ENCODE data around the gene MATCAP1. TPM values are rescaled to one million over a fixed set of nuclear protein-coding genes. Genes with fewer than 3 reads are reported as not detected.

Gene MATCAP1
- total and polyA plus RNA-seq, 7 experiments from 2014 or later: 0.48 to 88.1 (median 4.9) TPM

DNA sequence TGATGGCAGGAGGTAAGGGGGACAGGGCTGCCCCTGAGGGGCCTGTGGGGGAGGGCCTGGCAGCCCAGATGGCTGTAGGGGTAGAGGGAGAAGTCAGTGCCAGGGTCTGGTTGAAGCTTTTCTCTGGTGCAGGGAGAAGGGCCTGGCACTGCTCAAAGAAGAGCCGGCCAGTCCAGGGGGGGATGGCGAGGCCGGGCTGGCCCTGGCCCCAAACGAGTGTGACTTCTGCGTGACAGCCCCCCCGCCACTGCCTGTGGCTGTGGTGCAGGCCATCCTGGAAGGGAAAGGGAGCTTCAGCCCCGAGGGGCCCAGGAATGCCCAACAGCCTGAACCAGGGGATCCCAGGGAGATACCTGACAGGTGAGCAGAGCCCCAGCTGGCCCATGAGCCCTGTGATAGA, 16.2 kb downstream of the MATCAP1 start:
- Mint-ChIP-seq H3K36me3 (peaks cover 0 to 29% (median 0%) of the 10 kb centered on the region in 5 donors), H3K4me1 (peaks cover 0 to 68% (median 25%) of the 10 kb centered on the region in 7 donors), H3K4me3 (peak overlapping the region in 1 of 10 donors; percentile 21), H3K27ac (peak overlapping the region in 1 of 9 donors; percentile 13), H3K9me3 (no peaks in the 10 kb centered on the region), H3K27me3 (peaks cover 23 to 56% (median 54%) of the 10 kb centered on the region in 5 donors)
- no peak for DNase-seq
- H3K9me3 ChIP-seq (ENCODE audit: control insufficient read depth in 2 of 3, low read length in 3 of 3): no peaks in the 10 kb centered on the region
- H3K4me3 ChIP-seq (ENCODE audit: low read length): no peak overlapping the region
- CTCF ChIA-PET: no interaction called here
- peaks cover 15 to 41% of the 10 kb centered on the region in 2 donors for H3K4me1 ChIP-seq (ENCODE audit: control insufficient read depth in 2 of 2, insufficient read depth in 2 of 2, low read length in 2 of 2)
- peaks cover 15 to 45% of the 10 kb centered on the region in 2 donors for H3K27me3 ChIP-seq (ENCODE audit: control insufficient read depth in 2 of 2, insufficient read depth in 2 of 2, low read length in 2 of 2)
- no peak for ATAC-seq
- H3K27ac ChIP-seq (ENCODE audit: low read depth, low read length): no peak overlapping the region
- POLR2A ChIA-PET: interaction anchor here (0.9 to 1.0 kb wide), 2 partner anchors 10 to 137 kb away, joined by 3 read pairs; no protein-coding TSS in a partner anchor
- intact Hi-C loops (cut with micrococcal nuclease): no loop called here
- no peaks in the 10 kb centered on the region for H3K36me3 ChIP-seq (ENCODE audit: control insufficient read depth in 2 of 3, insufficient read depth in 3 of 3, low read length in 3 of 3)

DNA sequence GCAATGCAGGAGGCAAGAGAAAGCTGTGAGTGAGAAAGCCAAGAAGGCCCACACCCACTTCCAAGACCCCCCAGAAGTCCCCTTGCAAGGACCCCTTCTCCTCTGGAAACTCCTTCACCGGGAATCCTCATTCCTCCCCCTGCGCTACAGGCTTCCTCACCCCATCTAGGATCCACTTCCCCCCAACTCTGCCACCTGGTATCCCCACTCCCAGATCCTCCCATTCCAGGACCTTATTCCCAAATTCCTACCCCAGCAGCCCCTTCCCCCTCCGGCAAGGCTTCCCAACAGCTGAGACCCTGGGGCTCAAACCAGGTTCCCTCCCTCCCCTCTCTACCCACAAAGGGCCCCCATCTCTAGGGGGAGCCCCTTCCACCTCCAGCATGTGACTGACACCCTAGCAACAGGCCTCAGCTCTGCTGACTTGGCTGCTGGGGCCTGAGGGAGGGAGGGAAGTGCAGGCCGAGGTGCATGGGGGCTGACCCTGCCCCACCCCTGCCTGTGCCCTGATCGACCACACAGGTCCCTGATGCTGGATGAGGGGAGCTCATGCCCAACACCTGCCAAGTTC, 17.1 kb downstream of the MATCAP1 start:
- H3K4me3 Mint-ChIP-seq: peak overlapping the region in 1 of 10 donors; percentile 64
- POLR2A ChIA-PET: interaction anchor here (0.6 kb wide), 1 partner anchor 64 kb away, joined by 6 read pairs; no protein-coding TSS in a partner anchor

DNA sequence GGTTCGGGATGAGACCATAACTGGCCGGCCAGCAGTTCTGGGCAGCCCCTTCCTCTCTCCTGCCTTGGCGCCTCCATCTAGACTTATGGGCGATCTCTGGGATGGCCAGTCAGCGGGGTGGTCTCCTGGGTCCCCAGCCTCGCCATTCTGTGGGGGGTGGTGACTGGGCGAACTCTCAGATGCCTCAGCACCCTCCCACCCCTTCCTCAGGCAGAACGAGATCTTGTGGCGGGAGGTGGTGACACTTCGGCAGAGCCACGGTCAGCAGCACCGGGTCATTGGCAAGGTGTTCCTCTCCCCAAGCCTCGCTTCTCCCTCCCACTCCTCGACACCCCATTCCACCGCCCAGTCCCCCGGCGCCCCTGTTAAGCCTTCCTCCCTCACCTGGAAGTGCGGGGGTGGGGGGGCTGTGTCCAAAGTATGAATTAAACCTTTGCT, 17.6 kb downstream of the MATCAP1 start:
- Mint-ChIP-seq H3K4me1 (peaks cover 1 to 63% (median 23%) of the 10 kb centered on the region in 7 donors), H3K9me3 (no peaks in the 10 kb centered on the region), H3K4me3 (peak overlapping the region in 1 of 10 donors; percentile 64), H3K27me3 (peaks cover 23 to 56% (median 47%) of the 10 kb centered on the region in 5 donors), H3K36me3 (peaks cover 0 to 31% (median 0%) of the 10 kb centered on the region in 5 donors), H3K27ac (peak overlapping the region in 1 of 9 donors; percentile 55)
- H3K36me3 ChIP-seq (ENCODE audit: control insufficient read depth in 2 of 3, insufficient read depth in 3 of 3, low read length in 3 of 3): no peaks in the 10 kb centered on the region
- H3K27ac ChIP-seq (ENCODE audit: low read depth, low read length): no peak overlapping the region
- H3K4me3 ChIP-seq (ENCODE audit: low read length): no peak overlapping the region
- peaks cover 15 to 46% of the 10 kb centered on the region in 2 donors for H3K27me3 ChIP-seq (ENCODE audit: control insufficient read depth in 2 of 2, insufficient read depth in 2 of 2, low read length in 2 of 2)
- intact Hi-C loops (cut with micrococcal nuclease): no loop called here
- peaks cover 21 to 48% of the 10 kb centered on the region in 2 donors for H3K4me1 ChIP-seq (ENCODE audit: control insufficient read depth in 2 of 2, insufficient read depth in 2 of 2, low read length in 2 of 2)
- CTCF ChIA-PET: interaction anchor here (1.2 kb wide), 1 partner anchor 11 kb away, joined by 3 read pairs; no protein-coding TSS in a partner anchor
- DNase-seq: no peak
- POLR2A ChIA-PET: no interaction called here
- no peaks in the 10 kb centered on the region for H3K9me3 ChIP-seq (ENCODE audit: control insufficient read depth in 2 of 3, low read length in 3 of 3)
- no peak for ATAC-seq

More for the DNA sequence above, 17.1 kb downstream of the MATCAP1 start:
- CTCF ChIA-PET: no interaction called here
- Histone ChIP-seq H3K9me3 (ENCODE audit: control insufficient read depth in 2 of 3, low read length in 3 of 3) (no peaks in the 10 kb centered on the region), H3K36me3 (ENCODE audit: control insufficient read depth in 2 of 3, insufficient read depth in 3 of 3, low read length in 3 of 3) (no peaks in the 10 kb centered on the region), H3K27ac (ENCODE audit: low read depth, low read length) (no peak overlapping the region), H3K4me1 (ENCODE audit: control insufficient read depth in 2 of 2, insufficient read depth in 2 of 2, low read length in 2 of 2) (peaks cover 16 to 46% of the 10 kb centered on the region in 2 donors), H3K4me3 (ENCODE audit: low read length) (no peak overlapping the region), H3K27me3 (ENCODE audit: control insufficient read depth in 2 of 2, insufficient read depth in 2 of 2, low read length in 2 of 2) (peaks cover 15 to 46% of the 10 kb centered on the region in 2 donors)
- peaks cover 23 to 60% (median 51%) of the 10 kb centered on the region in 5 donors for H3K27me3 Mint-ChIP-seq
- intact Hi-C loops (cut with micrococcal nuclease): no loop called here
- H3K36me3 Mint-ChIP-seq: peaks cover 0 to 33% (median 0%) of the 10 kb centered on the region in 5 donors
- peak overlapping the region in 1 of 9 donors; percentile 55 for H3K27ac Mint-ChIP-seq
- DNase-seq: no peak
- no peaks in the 10 kb centered on the region for H3K9me3 Mint-ChIP-seq
- peaks cover 0 to 66% (median 24%) of the 10 kb centered on the region in 7 donors for H3K4me1 Mint-ChIP-seq
- ATAC-seq: no peak

DNA sequence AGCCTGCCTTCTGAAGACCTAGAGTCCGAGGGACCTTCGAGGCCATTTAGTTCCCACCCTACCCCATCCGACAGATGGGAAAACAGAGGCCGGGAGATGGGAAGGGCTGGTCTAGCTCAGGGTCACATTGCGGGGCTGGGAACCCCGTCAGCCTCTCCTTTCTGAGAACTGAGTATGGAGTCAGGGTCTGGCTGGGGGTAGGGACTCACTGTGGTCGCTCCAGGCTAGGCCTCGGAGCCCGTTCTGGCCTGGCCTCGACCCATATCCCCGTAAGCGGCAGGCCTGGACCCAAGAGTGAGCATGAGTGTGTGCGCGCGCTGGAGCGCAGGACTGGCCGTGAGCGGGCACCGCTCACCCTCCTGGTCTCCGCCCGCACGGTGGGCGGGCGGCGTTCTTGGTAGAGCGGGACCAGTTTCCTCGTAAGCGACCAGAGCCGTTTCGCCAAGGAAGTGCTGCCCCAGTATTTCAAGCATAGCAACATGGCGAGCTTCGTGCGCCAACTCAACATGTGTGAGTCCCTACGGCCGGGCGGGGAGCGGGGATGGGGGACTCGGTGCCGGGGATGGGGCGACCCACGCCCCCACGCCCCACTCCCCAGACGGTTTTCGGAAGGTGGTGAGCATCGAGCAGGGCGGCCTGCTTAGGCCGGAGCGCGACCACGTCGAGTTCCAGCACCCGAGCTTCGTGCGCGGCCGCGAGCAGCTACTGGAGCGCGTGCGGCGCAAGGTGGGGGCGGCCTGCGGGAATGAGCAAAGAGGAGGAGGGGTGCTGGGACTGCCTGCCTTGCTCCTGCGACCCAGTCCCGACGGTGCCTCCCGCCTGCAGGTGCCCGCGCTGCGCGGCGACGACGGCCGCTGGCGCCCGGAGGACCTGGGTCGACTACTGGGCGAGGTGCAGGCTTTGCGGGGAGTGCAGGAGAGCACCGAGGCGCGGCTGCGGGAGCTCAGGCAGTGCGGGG, 18.4 kb downstream of the MATCAP1 start:
- H3K27ac ChIP-seq (ENCODE audit: low read depth, low read length): no peak overlapping the region
- ATAC-seq (no peak), DNase-seq (no peak)
- Mint-ChIP-seq H3K27ac (peak overlapping the region in 1 of 9 donors; percentile 60), H3K36me3 (peaks cover 0 to 31% (median 0%) of the 10 kb centered on the region in 5 donors), H3K4me1 (peaks cover 7 to 60% (median 26%) of the 10 kb centered on the region in 7 donors), H3K4me3 (peak overlapping the region; percentile 2 to 63 (median 40)), H3K9me3 (no peaks in the 10 kb centered on the region), H3K27me3 (peaks cover 23 to 51% (median 46%) of the 10 kb centered on the region in 5 donors)
- H3K4me1 ChIP-seq (ENCODE audit: control insufficient read depth in 2 of 2, insufficient read depth in 2 of 2, low read length in 2 of 2): peaks cover 24 to 55% of the 10 kb centered on the region in 2 donors
- POLR2A ChIA-PET: interaction anchor here (1.8 kb wide), 1 partner anchor 10 kb away, joined by 5 read pairs; no protein-coding TSS in a partner anchor
- CTCF ChIA-PET: interaction anchor here (1.2 kb wide), 1 partner anchor 10 kb away, joined by 3 read pairs; no protein-coding TSS in a partner anchor
- peaks cover 15 to 42% of the 10 kb centered on the region in 2 donors for H3K27me3 ChIP-seq (ENCODE audit: control insufficient read depth in 2 of 2, insufficient read depth in 2 of 2, low read length in 2 of 2)
- intact Hi-C loops (cut with micrococcal nuclease): no loop called here
- H3K36me3 ChIP-seq (ENCODE audit: control insufficient read depth in 2 of 3, insufficient read depth in 3 of 3, low read length in 3 of 3): no peaks in the 10 kb centered on the region
- no peak overlapping the region for H3K4me3 ChIP-seq (ENCODE audit: low read length)
- H3K9me3 ChIP-seq (ENCODE audit: control insufficient read depth in 2 of 3, low read length in 3 of 3): no peaks in the 10 kb centered on the region

DNA sequence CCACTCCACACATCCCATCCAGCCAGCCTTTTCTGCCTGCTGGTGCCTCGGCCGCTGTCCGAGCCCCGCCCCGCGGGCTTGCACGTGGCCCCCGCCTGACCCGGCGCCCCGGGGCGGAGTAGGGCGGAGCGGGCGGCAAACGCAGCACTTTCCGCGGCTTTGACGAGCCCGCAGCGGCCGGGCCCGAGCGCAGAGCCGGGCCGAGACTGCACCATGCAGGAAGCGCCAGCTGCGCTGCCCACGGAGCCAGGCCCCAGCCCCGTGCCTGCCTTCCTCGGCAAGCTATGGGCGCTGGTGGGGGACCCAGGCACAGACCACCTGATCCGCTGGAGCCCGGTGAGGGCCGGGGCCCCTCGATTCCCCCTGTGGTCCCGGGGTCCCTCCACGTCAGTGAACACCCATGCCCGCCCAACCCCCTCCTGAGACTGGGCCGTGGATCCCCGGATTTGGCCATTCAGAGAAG, 19.1 kb downstream of the MATCAP1 start, which contains the start of gene HSF4:
HSF4 (plus strand) TSS at position 147 of the 463 bp plus-strand sequence; CDS start at position 214, 67 bp downstream.
- peak within 1 kb of the TSS in 1 of 9 donors; percentile 69 for H3K27ac Mint-ChIP-seq
- H3K4me1 Mint-ChIP-seq: peaks cover 7 to 54% (median 20%) of the 10 kb centered on the region in 7 donors

More for the DNA sequence above, 19.1 kb downstream of the MATCAP1 start, which contains the start of gene HSF4:
- intact Hi-C loops (cut with micrococcal nuclease): no loop called here
- peak within 1 kb of the TSS; percentile 27 to 82 (median 66) for H3K4me3 Mint-ChIP-seq
- ATAC-seq: no peak
- H3K9me3 ChIP-seq (ENCODE audit: control insufficient read depth in 2 of 3, low read length in 3 of 3): no peaks in the 10 kb centered on the region
- H3K4me1 ChIP-seq (ENCODE audit: control insufficient read depth in 2 of 2, insufficient read depth in 2 of 2, low read length in 2 of 2): peaks cover 19 to 49% of the 10 kb centered on the region in 2 donors
- no peaks in the 10 kb centered on the region for H3K9me3 Mint-ChIP-seq
- H3K36me3 ChIP-seq (ENCODE audit: control insufficient read depth in 2 of 3, insufficient read depth in 3 of 3, low read length in 3 of 3): no peaks in the 10 kb centered on the region
- POLR2A ChIA-PET: interaction anchor here (0.9 to 1.8 kb wide), 2 partner anchors 11 to 55 kb away, joined by 3 to 5 read pairs; partner anchors contain the start of gene PHAF1
- H3K27ac ChIP-seq (ENCODE audit: low read depth, low read length): no peak within 1 kb of the TSS
- H3K27me3 Mint-ChIP-seq: peaks cover 23 to 45% (median 40%) of the 10 kb centered on the region in 5 donors
- peaks cover 0 to 33% (median 0%) of the 10 kb centered on the region in 5 donors for H3K36me3 Mint-ChIP-seq
- no peak for DNase-seq
- peaks cover 12 to 41% of the 10 kb centered on the region in 2 donors for H3K27me3 ChIP-seq (ENCODE audit: control insufficient read depth in 2 of 2, insufficient read depth in 2 of 2, low read length in 2 of 2)
- CTCF ChIA-PET: no interaction called here
- H3K4me3 ChIP-seq (ENCODE audit: low read length): peak within 1 kb of the TSS; percentile 51

All from naive thymus-derived CD4-positive, alpha-beta T cell (primary cell).